ENCODE data around the gene SNX18. TPM values are rescaled to one million over a fixed set of nuclear protein-coding genes. Genes with fewer than 3 reads are reported as not detected.

Gene SNX18
- total and polyA plus RNA-seq, 2 experiments from 2014 or later, result 4.7 to 33.0 TPM

- TF ChIP-seq REST (IDR thresholded peaks at IDR 0.05; ENCODE audit: unreplicated experiment) (no peak), EZH2phosphoT487 (IDR thresholded peaks at IDR 0.05; ENCODE audit: unreplicated experiment) (no peak), NANOG (IDR thresholded peaks at IDR 0.05; ENCODE audit: borderline replicate concordance) (no peak), CREB1 (CRISPR knock-in tag; IDR thresholded peaks at IDR 0.05; ENCODE audit: low read depth) (no peak), JUNB (IDR thresholded peaks at IDR 0.05; ENCODE audit: unreplicated experiment) (no peak), POLR2AphosphoS5 (IDR thresholded peaks at IDR 0.05; ENCODE audit: low read depth) (no peak), ETS1 (IDR thresholded peaks at IDR 0.05) (no peak), ZNF114 (CRISPR knock-in tag; IDR thresholded peaks at IDR 0.05) (no peak)
Observed at GRCh38 chr5:54590824-54591223, 73.3 kb downstream of the SNX18 start (continued).

GRCh38 chr5:54593779-54594178 is 76.2 kb downstream of the SNX18 start:
- no peaks in the 10 kb centered on the region for H3K9me2 ChIP-seq (ENCODE audit: insufficient read depth)
- TF ChIP-seq ETS1 (IDR thresholded peaks at IDR 0.05) (no peak), CREB1 (CRISPR knock-in tag; IDR thresholded peaks at IDR 0.05; ENCODE audit: low read depth) (no peak), REST (IDR thresholded peaks at IDR 0.05; ENCODE audit: unreplicated experiment) (no peak), JUNB (IDR thresholded peaks at IDR 0.05; ENCODE audit: unreplicated experiment) (no peak), STAT1 (IDR thresholded peaks at IDR 0.05; ENCODE audit: unreplicated experiment) (no peak)

More at GRCh38 chr5:54593779-54594178, 76.2 kb downstream of the SNX18 start:
- DNase-seq (ENCODE audit: low spot score) (no peak), ATAC-seq (no peak)
- Histone ChIP-seq H3K36me3 (ENCODE audit: insufficient read depth) (no peaks in the 10 kb centered on the region), H3K27ac (ENCODE audit: low read depth) (no peak overlapping the region), H2AFZ (no peak overlapping the region), H3K27me3 (ENCODE audit: insufficient read depth) (no peaks in the 10 kb centered on the region), H3K4me1 (ENCODE audit: insufficient read depth) (no peaks in the 10 kb centered on the region), H3K4me3 (no peak overlapping the region), H3K4me2 (no peak overlapping the region), H4K20me1 (replicated peaks; ENCODE audit: insufficient read depth) (no peaks in the 10 kb centered on the region), H3K79me2 (replicated peaks; ENCODE audit: insufficient read depth) (no peaks in the 10 kb centered on the region), H3F3A (replicated peaks; ENCODE audit: low read depth) (no peaks in the 10 kb centered on the region)
- H3K36me3 Mint-ChIP-seq (ENCODE audit: low read depth), result no peaks in the 10 kb centered on the region
- no peak overlapping the region for H3K4me3 Mint-ChIP-seq
- no peaks in the 10 kb centered on the region for H3K27me3 Mint-ChIP-seq (ENCODE audit: insufficient read depth, low read depth, poor library complexity)
- H3K27ac Mint-ChIP-seq, result no peak overlapping the region
- H3K9me3 Mint-ChIP-seq, result peaks cover 15% of the 10 kb centered on the region
- no peaks in the 10 kb centered on the region for H3K4me1 Mint-ChIP-seq

All from GM23338 (cell line).